NCI-H2107 (cell line): ENCODE measurements around the gene LPAR1.

Source experiments
- DNase-seq: peaks from one replicate; lab custom pipeline; 2025; lab: John Stamatoyannopoulos, UW

The LPAR1 gene

GRCh38 chr9:110918316-110919049, 119.8 kb downstream of the LPAR1 start:
- DNase-seq: no peak

- DNase-seq: no peak
Observed at GRCh38 chr9:110916403-110916802, 121.9 kb downstream of the LPAR1 start.

- DNase-seq: no peak
Observed at GRCh38 chr9:110912419-110913291, 125.6 kb downstream of the LPAR1 start.

- DNase-seq: no peak
Observed at GRCh38 chr9:110911659-110912418, 126.4 kb downstream of the LPAR1 start.

GRCh38 chr9:110908894-110909293, 129.4 kb downstream of the LPAR1 start:
- no peak for DNase-seq

GRCh38 chr9:110900917-110901316, 137.4 kb downstream of the LPAR1 start:
- DNase-seq: no peak

GRCh38 chr9:110900456-110900855, 137.8 kb downstream of the LPAR1 start:
- no peak for DNase-seq

- DNase-seq: no peak
Observed at GRCh38 chr9:110898866-110899265, 139.4 kb downstream of the LPAR1 start.

- DNase-seq: no peak
Observed at GRCh38 chr9:110898358-110898757, 139.9 kb downstream of the LPAR1 start.

GRCh38 chr9:110897943-110898342, 140.3 kb downstream of the LPAR1 start:
- DNase-seq: no peak

GRCh38 chr9:110895147-110895905, 142.9 kb downstream of the LPAR1 start:
- no peak for DNase-seq

- DNase-seq: no peak
Observed at GRCh38 chr9:110894731-110895130, 143.5 kb downstream of the LPAR1 start.

GRCh38 chr9:110892689-110893088, 145.6 kb downstream of the LPAR1 start:
- no peak for DNase-seq

- DNase-seq: no peak
Observed at GRCh38 chr9:110891760-110892159, 146.5 kb downstream of the LPAR1 start.

- no peak for DNase-seq
Observed at GRCh38 chr9:110890416-110890815, 147.9 kb downstream of the LPAR1 start.

GRCh38 chr9:110887276-110887675, 151.0 kb downstream of the LPAR1 start:
- no peak for DNase-seq

GRCh38 chr9:110886832-110887231, 151.4 kb downstream of the LPAR1 start:
- DNase-seq: no peak

GRCh38 chr9:110880189-110880588, 158.1 kb downstream of the LPAR1 start:
- no peak for DNase-seq

- DNase-seq: no peak
Observed at GRCh38 chr9:110877374-110877773, 160.9 kb downstream of the LPAR1 start.

- no peak for DNase-seq
Observed at GRCh38 chr9:110876929-110877328, 161.3 kb downstream of the LPAR1 start.

GRCh38 chr9:110874963-110875674, 163.2 kb downstream of the LPAR1 start:
- no peak for DNase-seq
